Endodermal cell (in vitro differentiated cells): ENCODE measurements around the gene FHL1. TPM values are rescaled to one million over a fixed set of nuclear protein-coding genes. Genes with fewer than 3 reads are reported as not detected.
A peak's percentile ranks its signal among the peaks of the same experiment; 100 is the strongest.

Experiments used
- DNase-seq: peaks from one replicate; pipeline ENCODE4 v3.0.0-alpha.2; 2017
- H3K27ac ChIP-seq: 2 replicates; pipeline ENCODE4 v1.5.1; 2013; ENCODE audit warnings: mild to moderate bottlenecking, low read depth, low read length, moderate library complexity
- H3K27me3 ChIP-seq: 2 replicates; pipeline ENCODE4 v1.6.1; 2013; ENCODE audit warnings: mild to moderate bottlenecking, low read length, moderate library complexity; ENCODE audit not compliant: insufficient read depth, control insufficient read depth, poor library complexity, severe bottlenecking
- H3K36me3 ChIP-seq: 2 replicates; pipeline ENCODE4 v1.7.0; 2013; ENCODE audit warnings: mild to moderate bottlenecking, low read length, moderate library complexity; ENCODE audit not compliant: control insufficient read depth, insufficient read depth
- H3K4me1 ChIP-seq: one replicate; pipeline ENCODE4 v1.7.0; 2013; ENCODE audit warnings: low read length; ENCODE audit not compliant: control insufficient read depth, insufficient read depth
- H3K4me3 ChIP-seq: 2 replicates; pipeline ENCODE4 v1.5.1; 2013; ENCODE audit warnings: mild to moderate bottlenecking, low read length, moderate library complexity
- H3K9ac ChIP-seq: 2 replicates; pipeline ENCODE4 v1.6.1; 2013; ENCODE audit warnings: mild to moderate bottlenecking, low read length, moderate library complexity; ENCODE audit not compliant: poor library complexity, severe bottlenecking; ENCODE audit errors: extremely low read depth
- H3K9me3 ChIP-seq: 2 replicates; pipeline ENCODE4 v1.6.1; 2013; ENCODE audit warnings: mild to moderate bottlenecking, low read length, moderate library complexity; ENCODE audit not compliant: control insufficient read depth
- H3K27ac Mint-ChIP-seq: 2 replicates; pipeline ENCODE4 v1.8.0; 2020; ENCODE audit warnings: mixed read lengths
- H3K27me3 Mint-ChIP-seq: 2 replicates; pipeline ENCODE4 v1.8.0; 2021; ENCODE audit warnings: mild to moderate bottlenecking, mixed read lengths; ENCODE audit not compliant: insufficient read depth
- H3K36me3 Mint-ChIP-seq: 2 replicates; pipeline ENCODE4 v1.8.0; 2020; ENCODE audit warnings: low read depth, mixed read lengths
- H3K4me1 Mint-ChIP-seq: 2 replicates; pipeline ENCODE4 v1.8.0; 2020; ENCODE audit warnings: mixed read lengths
- H3K4me3 Mint-ChIP-seq: 2 replicates; pipeline ENCODE4 v1.8.0; 2020; ENCODE audit warnings: mild to moderate bottlenecking, moderate library complexity, mixed read lengths
- H3K9me3 Mint-ChIP-seq: 2 replicates; pipeline ENCODE4 v1.8.0; 2020; ENCODE audit warnings: mild to moderate bottlenecking, mixed read lengths
- WGBS, 2 experiments: methylation state at CpG; one replicate each; pipeline versions ENCODE4 v1.1.5 to v1.1.7; 2013; ENCODE audit warnings: missing lambda C conversion rate in 2 of 2, mixed read lengths in 1 of 2; ENCODE audit not compliant: insufficient coverage in 1 of 2, insufficient read length in 1 of 2; 5-methylcytosine and 5-hydroxymethylcytosine counted together
- total RNA-seq, 2 donors: library from RNA; stranded (reverse); fragmentation: NEBNext Ultra II Directional in 1 of 2; extraction: Animal tissue kit (Norgen Biotek cat#: 25700) in 1 of 2; gene quantifications; 2 replicates in 1 of 2; 3 replicates in 1 of 2; pipeline ENCODE4 v1.2.1, GENCODE V29; 2021
- TF ChIP-seq, protein P1 (sequence below): fragments of 200-600 bp; sonication (generic); conservative IDR thresholded peaks from 2 replicates; pipeline ENCODE4 v1.5.0; 2021; ENCODE audit warnings: antibody characterized with exemption, mild to moderate bottlenecking

Gene FHL1
- total RNA-seq, 2 donors from 2014 or later: 3.7 to 19.3 TPM

DNA sequence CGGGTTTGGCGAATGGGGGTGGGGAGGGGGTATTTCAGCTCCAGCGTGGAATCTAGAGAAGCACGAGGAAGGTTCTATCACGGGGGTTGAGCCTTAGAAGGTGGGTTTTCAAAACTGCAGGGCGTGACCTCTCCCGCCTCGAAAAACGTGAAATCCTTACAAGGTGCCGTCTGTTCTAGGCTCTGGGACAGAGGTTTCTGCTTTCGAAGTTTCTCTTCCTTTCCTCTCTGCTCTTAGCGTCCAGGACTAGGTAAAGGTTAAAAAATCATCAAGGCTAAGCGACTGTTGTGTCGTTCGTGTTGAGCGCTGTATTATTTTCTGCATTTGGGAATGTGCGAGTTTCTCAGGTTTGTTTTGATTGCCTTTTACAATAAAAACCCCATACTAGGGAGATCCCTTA lies 1.1 kb downstream of the FHL1 start:
- 14 to 33% methylated on average over 6 to 12 of the region's 17 CpGs for WGBS, 2 experiments
- Mint-ChIP-seq H3K9me3 (peaks cover 57% of the 10 kb centered on the region), H3K4me1 (no peaks in the 10 kb centered on the region), H3K4me3 (peak overlapping the region; percentile 49), H3K27ac (no peak overlapping the region), H3K27me3 (peaks cover 45% of the 10 kb centered on the region), H3K36me3 (no peaks in the 10 kb centered on the region)
- peaks cover 29% of the 10 kb centered on the region for H3K27me3 ChIP-seq
- DNase-seq: no peak
- TF ChIP-seq, protein P1, sequence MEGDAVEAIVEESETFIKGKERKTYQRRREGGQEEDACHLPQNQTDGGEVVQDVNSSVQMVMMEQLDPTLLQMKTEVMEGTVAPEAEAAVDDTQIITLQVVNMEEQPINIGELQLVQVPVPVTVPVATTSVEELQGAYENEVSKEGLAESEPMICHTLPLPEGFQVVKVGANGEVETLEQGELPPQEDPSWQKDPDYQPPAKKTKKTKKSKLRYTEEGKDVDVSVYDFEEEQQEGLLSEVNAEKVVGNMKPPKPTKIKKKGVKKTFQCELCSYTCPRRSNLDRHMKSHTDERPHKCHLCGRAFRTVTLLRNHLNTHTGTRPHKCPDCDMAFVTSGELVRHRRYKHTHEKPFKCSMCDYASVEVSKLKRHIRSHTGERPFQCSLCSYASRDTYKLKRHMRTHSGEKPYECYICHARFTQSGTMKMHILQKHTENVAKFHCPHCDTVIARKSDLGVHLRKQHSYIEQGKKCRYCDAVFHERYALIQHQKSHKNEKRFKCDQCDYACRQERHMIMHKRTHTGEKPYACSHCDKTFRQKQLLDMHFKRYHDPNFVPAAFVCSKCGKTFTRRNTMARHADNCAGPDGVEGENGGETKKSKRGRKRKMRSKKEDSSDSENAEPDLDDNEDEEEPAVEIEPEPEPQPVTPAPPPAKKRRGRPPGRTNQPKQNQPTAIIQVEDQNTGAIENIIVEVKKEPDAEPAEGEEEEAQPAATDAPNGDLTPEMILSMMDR: no peak
- H3K9me3 ChIP-seq: no peaks in the 10 kb centered on the region
- no peak overlapping the region for H3K9ac ChIP-seq
- no peaks in the 10 kb centered on the region for H3K4me1 ChIP-seq
- no peak overlapping the region for H3K27ac ChIP-seq
- no peaks in the 10 kb centered on the region for H3K36me3 ChIP-seq
- H3K4me3 ChIP-seq: peak overlapping the region; percentile 45

DNA sequence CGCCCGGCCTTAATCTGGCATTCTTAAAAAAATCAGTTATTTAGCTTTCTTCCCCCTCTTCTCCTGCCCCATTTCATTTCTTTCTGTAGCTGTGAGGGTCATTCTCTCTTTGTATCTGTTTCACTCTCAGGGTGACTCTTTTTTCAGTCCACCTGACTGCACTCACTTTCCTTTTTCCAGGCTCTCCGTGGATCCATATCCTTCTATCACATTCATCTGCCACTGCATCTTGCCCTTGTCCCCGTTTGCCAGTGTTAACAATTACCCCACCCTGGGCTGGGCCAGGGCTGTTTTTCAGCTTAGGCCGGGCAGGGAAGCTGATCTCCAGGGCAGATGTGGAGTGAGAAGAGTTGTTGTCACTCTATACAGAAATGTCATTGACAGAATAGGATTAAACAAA lies 7.7 kb downstream of the FHL1 start:
- Histone ChIP-seq H3K9ac (no peak overlapping the region), H3K27ac (no peak overlapping the region), H3K27me3 (no peaks in the 10 kb centered on the region), H3K9me3 (no peaks in the 10 kb centered on the region), H3K4me3 (no peak overlapping the region), H3K4me1 (no peaks in the 10 kb centered on the region), H3K36me3 (no peaks in the 10 kb centered on the region)
- WGBS, 2 experiments: 75% methylated on average over 5 of the region's 5 CpGs; no CpG with 5 or more reads in 1 of the 2 experiments
- peaks cover 1% of the 10 kb centered on the region for H3K4me1 Mint-ChIP-seq
- no peak for DNase-seq
- H3K9me3 Mint-ChIP-seq: peaks cover 38% of the 10 kb centered on the region
- TF ChIP-seq, protein P1: no peak
- no peaks in the 10 kb centered on the region for H3K27me3 Mint-ChIP-seq
- no peak overlapping the region for H3K27ac Mint-ChIP-seq
- H3K4me3 Mint-ChIP-seq: no peak overlapping the region
- no peaks in the 10 kb centered on the region for H3K36me3 Mint-ChIP-seq

DNA sequence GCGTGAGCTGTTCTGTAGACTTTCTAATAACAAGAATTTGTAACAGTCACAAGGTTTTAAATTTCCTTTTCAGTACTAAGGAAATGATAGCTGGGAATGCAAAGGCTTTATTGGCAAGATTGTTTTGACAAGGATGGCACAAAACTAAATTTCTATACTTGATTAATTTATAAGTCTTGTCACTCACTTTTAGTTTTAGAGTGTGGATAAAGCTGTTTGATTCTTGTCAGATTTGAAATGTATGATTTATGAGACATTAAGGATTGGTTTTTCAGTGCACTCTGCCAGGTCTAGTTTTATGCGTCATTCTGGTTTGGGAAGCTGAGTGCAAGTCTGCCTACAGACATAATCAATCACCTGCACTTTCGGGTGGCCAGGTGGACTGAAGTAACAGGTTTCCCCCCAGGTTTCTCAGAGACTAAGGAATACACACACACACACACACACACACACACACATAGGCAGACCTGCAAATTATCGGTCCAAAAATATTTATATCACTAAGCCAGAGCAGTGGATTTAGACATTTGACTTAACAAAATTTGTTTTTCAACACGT lies 9.3 kb downstream of the FHL1 start:
- no peak overlapping the region for H3K9ac ChIP-seq
- Mint-ChIP-seq H3K27me3 (no peaks in the 10 kb centered on the region), H3K9me3 (peaks cover 35% of the 10 kb centered on the region), H3K4me3 (no peak overlapping the region), H3K4me1 (peaks cover 3% of the 10 kb centered on the region), H3K27ac (no peak overlapping the region), H3K36me3 (no peaks in the 10 kb centered on the region)
- WGBS, 2 experiments: 93% methylated on average over 5 of the region's 5 CpGs; no CpG with 5 or more reads in 1 of the 2 experiments
- no peak for DNase-seq
- H3K4me3 ChIP-seq: no peak overlapping the region
- no peaks in the 10 kb centered on the region for H3K36me3 ChIP-seq
- no peaks in the 10 kb centered on the region for H3K27me3 ChIP-seq
- no peaks in the 10 kb centered on the region for H3K4me1 ChIP-seq
- TF ChIP-seq, protein P1: no peak
- no peak overlapping the region for H3K27ac ChIP-seq
- no peaks in the 10 kb centered on the region for H3K9me3 ChIP-seq
